Gastrocnemius medialis (tissue), 4 donors: Measurements from ENCODE around the gene DLEC1. TPM values are rescaled to one million over a fixed set of nuclear protein-coding genes. Genes with fewer than 3 reads are reported as not detected.

Experiments
- ATAC-seq, 2 donors: fragments of 150-250 bp; one replicate each; pipeline ENCODE4 v1.9.1; 2016
- DNase-seq, 2 donors: peaks; one replicate each; pipeline ENCODE4 v3.0.0-alpha.2; 2019
- H3K27ac ChIP-seq, 4 donors: fragments of 200-600 bp; sonication (generic); 1 replicate in 1 of 4; 2 replicates in 3 of 4; pipeline ENCODE4 v1.5.1; 2016 to 2018; ENCODE audit warnings: mild to moderate bottlenecking in 2 of 4, moderate library complexity in 1 of 4
- H3K27me3 ChIP-seq, 3 donors: fragments of 200-600 bp; sonication (generic) in 2 of 3; 1 replicate in 1 of 3; 2 replicates in 2 of 3; pipeline versions ENCODE4 v1.5.1 to v1.6.0; 2016 to 2019; ENCODE audit warnings: mild to moderate bottlenecking in 1 of 3, moderate library complexity in 1 of 3
- H3K36me3 ChIP-seq, 2 donors: fragments of 200-600 bp; sonication (generic) in 1 of 2; one replicate each; pipeline ENCODE4 v1.5.1; 2017 to 2018
- H3K4me1 ChIP-seq, 2 donors: fragments of 200-600 bp; sonication (generic) in 1 of 2; one replicate each; pipeline ENCODE4 v1.5.1; 2016 to 2017; ENCODE audit warnings: mild to moderate bottlenecking in 2 of 2
- H3K4me3 ChIP-seq, 4 donors: fragments of 200-600 bp; sonication (generic) in 3 of 4; 1 replicate in 1 of 4; 2 replicates in 3 of 4; pipeline ENCODE4 v1.5.1; 2016 to 2019; ENCODE audit warnings: mild to moderate bottlenecking in 2 of 4
- H3K9me3 ChIP-seq, 3 donors: fragments of 200-600 bp; sonication (generic) in 2 of 3; 1 replicate in 1 of 3; 2 replicates in 2 of 3; pipeline ENCODE4 v1.5.1; 2016 to 2019
- CTCF ChIP-seq, 5 experiments: fragments of 450-650 bp in 3 of 5; fragments of 200-600 bp in 2 of 5; sonication (generic) in 2 of 5; IDR thresholded peaks in 4 of 5; conservative IDR thresholded peaks in 1 of 5; 1 replicate in 4 of 5; 2 replicates in 1 of 5; pipeline ENCODE4 v1.5.1; 2016 to 2019; ENCODE audit warnings: antibody characterized with exemption in 5 of 5, mild to moderate bottlenecking in 3 of 5, moderate library complexity in 3 of 5
- POLR2A ChIP-seq, 2 donors: fragments of 450-650 bp; IDR thresholded peaks; one replicate each; pipeline ENCODE4 v1.6.1; 2017; ENCODE audit warnings: antibody characterized with exemption in 2 of 2, mild to moderate bottlenecking in 2 of 2, moderate library complexity in 2 of 2
- in situ Hi-C, 4 donors: fragments of 200-750 bp; cut with MboI; loops; one replicate each; pipeline versions ENCODE4 v1.15.0 to v1.8.0; 2017; ENCODE audit warnings: low sequenced_read_pairs in 4 of 4
- intact Hi-C: fragments of 100-400 bp; cut with DNase I; formaldehyde crosslinking; loops from one replicate; pipeline ENCODE4 v1.15.1; 2023; ENCODE audit warnings: low total_unique reads
- total RNA-seq, 4 donors: library from RNA; depleted of rRNA; stranded (reverse); fragments of >200 nt; gene quantifications; one replicate each; pipeline versions ENCODE4 v1.1.0 to v1.2.3, GENCODE V29; 2016

The DLEC1 gene
- total RNA-seq, 4 donors from 2014 or later: not detected

GRCh38 chr3:38111696-38112377, 72.8 kb downstream of the DLEC1 start:
- Histone ChIP-seq H3K27me3 (no peaks in the 10 kb centered on the region), H3K4me1 (no peaks in the 10 kb centered on the region), H3K36me3 (no peaks in the 10 kb centered on the region), H3K4me3 (no peak overlapping the region), H3K27ac (no peak overlapping the region), H3K9me3 (no peaks in the 10 kb centered on the region)
- ATAC-seq (no peak), DNase-seq (no peak)
- intact Hi-C loops: no loop called here
- TF ChIP-seq POLR2A (IDR thresholded peaks at IDR 0.05): no peak
- TF ChIP-seq CTCF (IDR thresholded peaks at IDR 0.05 in 4 of 5, conservative IDR thresholded peaks at IDR 0.05 in 1 of 5): no peak
- in situ Hi-C loops: no loop called here

GRCh38 chr3:38112378-38112761, 73.4 kb downstream of the DLEC1 start:
- intact Hi-C loops (no loop called here), in situ Hi-C loops (no loop called here)
- Histone ChIP-seq H3K9me3 (no peaks in the 10 kb centered on the region), H3K4me3 (no peak overlapping the region), H3K36me3 (no peaks in the 10 kb centered on the region), H3K27ac (no peak overlapping the region), H3K27me3 (no peaks in the 10 kb centered on the region), H3K4me1 (no peaks in the 10 kb centered on the region)
- no peak for ATAC-seq
- TF ChIP-seq POLR2A (IDR thresholded peaks at IDR 0.05) (no peak), CTCF (IDR thresholded peaks at IDR 0.05 in 4 of 5, conservative IDR thresholded peaks at IDR 0.05 in 1 of 5) (no peak)
- no peak for DNase-seq

GRCh38 chr3:38114052-38114874, 75.3 kb downstream of the DLEC1 start:
- Histone ChIP-seq H3K27ac (no peak overlapping the region), H3K4me1 (no peaks in the 10 kb centered on the region), H3K4me3 (no peak overlapping the region), H3K36me3 (no peaks in the 10 kb centered on the region), H3K27me3 (no peaks in the 10 kb centered on the region), H3K9me3 (no peaks in the 10 kb centered on the region)
- in situ Hi-C loops: no loop called here
- ATAC-seq: no peak
- no peak for DNase-seq
- intact Hi-C loops: no loop called here
- TF ChIP-seq POLR2A (IDR thresholded peaks at IDR 0.05) (no peak), CTCF (IDR thresholded peaks at IDR 0.05 in 4 of 5, conservative IDR thresholded peaks at IDR 0.05 in 1 of 5) (no peak)

- no peak overlapping the region for H3K4me3 ChIP-seq
- H3K27ac ChIP-seq: no peak overlapping the region
- DNase-seq: no peak
- intact Hi-C loops: no loop called here
- H3K9me3 ChIP-seq: no peaks in the 10 kb centered on the region
- TF ChIP-seq POLR2A (IDR thresholded peaks at IDR 0.05) (no peak), CTCF (IDR thresholded peaks at IDR 0.05 in 4 of 5, conservative IDR thresholded peaks at IDR 0.05 in 1 of 5) (no peak)
- no peaks in the 10 kb centered on the region for H3K4me1 ChIP-seq
- H3K36me3 ChIP-seq: no peaks in the 10 kb centered on the region
- in situ Hi-C loops: no loop called here
- H3K27me3 ChIP-seq: no peaks in the 10 kb centered on the region
- ATAC-seq: no peak
Observed at GRCh38 chr3:38114875-38115644, 76.1 kb downstream of the DLEC1 start.
